Measurements from ENCODE around the gene PSENEN. TPM values are rescaled to one million over a fixed set of nuclear protein-coding genes. Genes with fewer than 3 reads are reported as not detected.
"Not testable (repeated sequence)": the region's sequence is repeated elsewhere in the genome, so short reads cannot be mapped to it uniquely, and the experiment has no call there.

PSENEN gene
- total and polyA plus RNA-seq, 2 of the 8 experiments (the other 6 are each of a cell fraction or from before 2014, with no cell fraction given) = 66.7 to 75.3 TPM

- H2BK15ac ChIP-seq (ENCODE audit: low read length); H4K8ac ChIP-seq (ENCODE audit: extremely low read depth, insufficient read depth, low read length); DNase-seq (ENCODE audit: low read depth in 1 of 2, low spot score in 2 of 2); H2BK12ac ChIP-seq (ENCODE audit: low read depth, low read length); H3K4ac ChIP-seq (replicated peaks; ENCODE audit: insufficient read length, low read depth, low read length); H2BK5ac ChIP-seq (ENCODE audit: low read depth, low read length); H2AK5ac ChIP-seq (ENCODE audit: low read depth, low read length); H3K14ac ChIP-seq (ENCODE audit: insufficient read length); H3K4me2 ChIP-seq (ENCODE audit: insufficient read depth in 1 of 2, low read depth in 2 of 2, low read length in 2 of 2); H2AFZ ChIP-seq (ENCODE audit: low read length); H3K23me2 ChIP-seq (ENCODE audit: low read depth, low read length); H2BK20ac ChIP-seq (ENCODE audit: low read length); H2BK120ac ChIP-seq (replicated peaks; ENCODE audit: low read depth, low read length); H4K5ac ChIP-seq (ENCODE audit: insufficient read length, low read depth, low read length); H3K4me3 ChIP-seq (ENCODE audit: extremely low read depth in 1 of 4, insufficient read depth in 2 of 4, low read depth in 3 of 4, low read length in 4 of 4); H4K91ac ChIP-seq (replicated peaks; ENCODE audit: insufficient read length, low read length); H3K9ac ChIP-seq (replicated peaks in 1 of 4; ENCODE audit: extremely low read depth in 1 of 4, low read depth in 3 of 4, low read length in 3 of 4); H3K18ac ChIP-seq (ENCODE audit: extremely low read depth, low read length); H3K79me1 ChIP-seq (ENCODE audit: low read depth, low read length); H3K4me1 ChIP-seq (replicated peaks in 1 of 4; ENCODE audit: control insufficient read depth in 3 of 4, insufficient read depth in 4 of 4, low read length in 3 of 4); H3K9me3 ChIP-seq (ENCODE audit: insufficient read depth in 2 of 2, low read depth in 1 of 2, low read length in 1 of 2); H3K27me3 ChIP-seq (replicated peaks in 1 of 4; ENCODE audit: control insufficient read depth in 3 of 4, extremely low read depth in 1 of 4, insufficient read depth in 3 of 4, low read length in 3 of 4); H3K56ac ChIP-seq (replicated peaks; ENCODE audit: insufficient read length, low read depth, low read length); FAIRE-seq; H3K27ac ChIP-seq (ENCODE audit: low read depth, low read length); H3K23ac ChIP-seq (ENCODE audit: insufficient read length): not testable (repeated sequence)
- H3K36me3 ChIP-seq (ENCODE audit: control insufficient read depth in 2 of 4, insufficient read depth in 4 of 4, low read length in 3 of 4) = peaks cover 42 to 69% (median 59%) of the 10 kb centered on the region in 4 experiments
- WGBS, 2 experiments (ENCODE audit: extremely low coverage in 1 of 2, insufficient coverage in 1 of 2, insufficient read length in 1 of 2, insufficient replicate concordance in 2 of 2, low coverage in 1 of 2, low lambda C conversion rate in 2 of 2, missing lambda C conversion rate in 1 of 2) = 98% methylated on average over 7 of the region's 7 CpGs; no CpG with 5 or more reads in 1 of the 2 experiments
- peaks cover 5 to 19% of the 10 kb centered on the region in 2 experiments for H4K20me1 ChIP-seq (replicated peaks in 1 of 2; ENCODE audit: control insufficient read depth in 1 of 2, insufficient read depth in 2 of 2, low read length in 2 of 2)
- POLR2A ChIA-PET (ENCODE audit: partially characterized antibody) = interaction anchor here (1.0 to 6.1 kb wide), 4 partner anchors 8 to 43 kb away, joined by 3 to 39 read pairs (median 7); no protein-coding TSS in a partner anchor
- CTCF ChIA-PET (ENCODE audit: partially characterized antibody) = interaction anchor here (0.7 to 11.8 kb wide), 2 partner anchors 14 to 35 kb away, joined by 3 to 80 read pairs; partner anchors contain the start of gene IGFLR1
- H3K79me2 ChIP-seq (ENCODE audit: control insufficient read depth in 1 of 2, insufficient read depth in 2 of 2, low read length in 2 of 2) = peaks cover 0 to 12% of the 10 kb centered on the region in 2 experiments; a peak in 2 of 4 replicates
Measured at GRCh38 chr19:35724132-35724531, 21.3 kb upstream of the PSENEN start.

All from H1 (cell line).